MM.1S (cell line): ENCODE measurements around the gene FBXO3.

Experiments used
- EZH2phosphoT487 ChIP-seq: fragments of 300-600 bp; sonication (generic); IDR thresholded peaks from 2 replicates; pipeline ENCODE4 v1.6.1; 2018; ENCODE audit warnings: antibody characterized with exemption, low read length
- TF ChIP-seq, protein P1 (sequence below): fragments of 300-600 bp; sonication (generic); IDR thresholded peaks from 2 replicates; pipeline ENCODE4 v1.5.1; 2016; ENCODE audit warnings: antibody characterized with exemption, low read length, mixed read lengths

- TF ChIP-seq, protein P1, sequence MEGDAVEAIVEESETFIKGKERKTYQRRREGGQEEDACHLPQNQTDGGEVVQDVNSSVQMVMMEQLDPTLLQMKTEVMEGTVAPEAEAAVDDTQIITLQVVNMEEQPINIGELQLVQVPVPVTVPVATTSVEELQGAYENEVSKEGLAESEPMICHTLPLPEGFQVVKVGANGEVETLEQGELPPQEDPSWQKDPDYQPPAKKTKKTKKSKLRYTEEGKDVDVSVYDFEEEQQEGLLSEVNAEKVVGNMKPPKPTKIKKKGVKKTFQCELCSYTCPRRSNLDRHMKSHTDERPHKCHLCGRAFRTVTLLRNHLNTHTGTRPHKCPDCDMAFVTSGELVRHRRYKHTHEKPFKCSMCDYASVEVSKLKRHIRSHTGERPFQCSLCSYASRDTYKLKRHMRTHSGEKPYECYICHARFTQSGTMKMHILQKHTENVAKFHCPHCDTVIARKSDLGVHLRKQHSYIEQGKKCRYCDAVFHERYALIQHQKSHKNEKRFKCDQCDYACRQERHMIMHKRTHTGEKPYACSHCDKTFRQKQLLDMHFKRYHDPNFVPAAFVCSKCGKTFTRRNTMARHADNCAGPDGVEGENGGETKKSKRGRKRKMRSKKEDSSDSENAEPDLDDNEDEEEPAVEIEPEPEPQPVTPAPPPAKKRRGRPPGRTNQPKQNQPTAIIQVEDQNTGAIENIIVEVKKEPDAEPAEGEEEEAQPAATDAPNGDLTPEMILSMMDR, result no peak
- no peak for TF ChIP-seq EZH2phosphoT487
Measured at GRCh38 chr11:33703788-33704187, 70.5 kb downstream of the FBXO3 start.
